NCI-H2196 (cell line): ENCODE measurements around the gene TNRC6A.
"Not testable (repeated sequence)": the region's sequence is repeated elsewhere in the genome, so short reads cannot be mapped to it uniquely, and the experiment has no call there.

ENCODE experiments used
- DNase-seq: peaks from one replicate; lab custom pipeline; 2025; ENCODE audit not compliant: unreplicated experiment; lab: John Stamatoyannopoulos, UW

The TNRC6A gene

DNA sequence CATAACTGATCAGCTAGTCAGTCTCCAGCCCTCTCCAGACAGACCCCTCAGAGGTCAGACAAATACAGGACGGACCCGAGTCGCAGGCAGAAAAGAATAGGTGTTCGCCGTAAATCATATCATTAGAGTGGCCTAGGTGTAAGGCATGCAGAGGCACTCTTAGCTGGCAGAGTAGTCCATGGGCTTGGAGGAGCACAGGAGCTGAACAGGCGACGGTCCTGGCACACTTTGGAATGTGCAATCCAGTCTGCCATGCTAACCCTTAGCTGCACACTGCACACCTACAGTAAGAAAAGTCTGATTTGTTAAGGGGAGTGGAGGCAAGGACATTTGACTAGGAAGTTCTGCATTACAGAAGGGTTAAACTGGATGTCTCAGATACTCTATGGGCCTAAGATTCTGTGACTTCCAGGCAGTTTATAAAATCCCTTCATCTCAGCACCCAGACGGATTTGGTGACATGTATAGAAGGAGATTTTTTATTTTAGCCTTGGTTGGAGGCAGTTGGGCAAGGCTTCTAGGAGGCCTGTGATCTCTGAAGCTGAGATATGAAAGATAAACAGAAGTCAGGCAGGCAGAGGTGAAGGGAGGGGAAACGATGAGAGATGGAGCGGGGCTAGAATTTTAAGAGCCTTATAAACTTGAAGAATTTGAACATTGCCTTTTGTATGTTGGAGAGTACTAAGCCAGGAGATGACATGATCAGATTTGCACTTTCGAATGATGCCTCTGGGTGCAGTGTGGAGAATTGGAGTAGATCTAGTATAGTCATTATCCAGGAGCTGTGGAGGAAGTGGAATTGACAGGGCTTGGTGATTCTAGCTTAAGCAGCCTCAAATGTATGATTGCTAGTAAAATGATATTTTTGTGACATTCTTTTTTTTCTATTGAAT, 81.7 kb downstream of the TNRC6A start:
- no peak for DNase-seq

DNA sequence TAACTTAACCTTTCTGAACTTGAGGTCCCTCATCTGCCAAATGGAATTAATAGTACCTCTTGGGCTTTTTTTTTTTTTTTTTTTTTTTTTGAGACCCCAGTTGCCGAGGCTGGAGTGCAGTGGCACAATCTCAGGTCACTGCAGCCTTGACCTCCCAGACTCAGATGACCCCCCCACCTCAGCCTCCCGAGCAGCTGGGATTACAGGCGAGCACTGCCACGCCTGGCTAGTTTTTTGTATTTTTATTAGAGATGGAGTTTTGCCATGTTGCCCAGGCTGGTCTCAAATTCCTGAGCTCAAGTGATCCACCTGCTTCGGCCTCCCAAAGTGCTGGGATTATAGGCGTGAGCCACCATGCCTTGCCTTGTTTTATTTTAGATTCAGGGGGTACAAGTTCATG, 83.4 kb downstream of the TNRC6A start:
- not testable (repeated sequence) for DNase-seq

DNA sequence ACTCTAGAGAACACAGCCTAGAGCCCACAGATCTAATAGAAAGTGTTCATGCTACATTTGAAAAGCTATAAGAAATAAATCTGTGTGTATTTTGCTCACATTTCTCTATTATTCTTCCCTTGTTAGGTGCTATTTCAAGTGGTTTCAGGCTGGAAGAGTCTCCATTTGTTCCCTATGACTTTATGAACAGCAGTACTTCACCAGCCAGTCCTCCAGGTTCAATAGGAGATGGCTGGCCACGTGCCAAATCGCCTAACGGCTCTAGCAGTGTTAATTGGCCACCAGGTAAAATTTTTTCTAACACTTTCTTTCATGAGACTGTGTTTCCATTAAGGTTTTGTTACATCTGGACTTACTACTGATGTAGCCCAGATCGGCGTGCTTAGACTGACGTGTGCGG, 85.6 kb downstream of the TNRC6A start:
- DNase-seq = peak; percentile 22

DNA sequence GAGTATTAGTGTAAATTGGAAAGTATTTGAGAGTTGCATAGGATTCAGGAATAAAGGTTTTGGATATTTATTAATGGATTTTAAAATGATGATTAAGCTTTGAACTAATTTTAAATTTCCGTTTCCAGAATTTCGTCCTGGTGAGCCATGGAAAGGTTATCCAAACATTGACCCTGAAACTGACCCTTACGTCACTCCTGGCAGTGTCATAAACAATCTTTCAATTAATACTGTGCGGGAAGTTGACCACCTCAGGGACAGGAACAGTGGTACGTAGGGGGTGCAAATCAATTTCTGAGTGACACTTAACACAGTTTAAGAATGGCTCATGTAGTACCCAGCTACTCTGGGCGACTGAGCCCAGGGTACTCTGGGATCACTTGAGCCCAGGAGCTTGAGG, 87.2 kb downstream of the TNRC6A start:
- no peak for DNase-seq

DNA sequence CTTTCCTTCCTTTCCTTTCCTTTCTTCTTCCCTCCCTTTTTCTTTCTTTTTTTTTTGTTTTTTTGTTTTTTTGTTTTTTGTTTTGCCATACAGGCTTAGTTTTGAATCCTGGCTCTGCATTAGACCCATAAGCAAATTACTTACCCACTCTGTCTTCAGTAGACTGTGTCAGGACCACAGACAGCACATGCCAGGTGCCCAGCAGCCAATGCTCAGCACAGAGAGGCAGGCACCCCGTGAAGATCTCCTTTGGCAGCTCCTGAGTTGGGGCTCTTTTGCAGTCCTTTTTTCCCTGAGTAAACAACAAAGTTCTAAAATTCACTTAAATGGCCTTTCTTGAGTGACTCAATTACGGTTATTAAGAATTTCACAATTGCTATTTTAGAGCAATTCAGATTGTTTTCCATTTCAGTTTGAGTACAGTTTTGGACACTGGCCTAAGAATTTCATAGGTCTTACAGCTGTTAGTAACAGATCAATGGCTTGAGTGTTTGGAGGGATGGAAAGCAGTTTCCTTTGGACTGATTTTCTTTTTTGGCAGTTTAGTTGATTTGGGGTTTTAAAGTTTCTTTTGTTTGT, 90.1 kb downstream of the TNRC6A start:
- DNase-seq = no peak

DNA sequence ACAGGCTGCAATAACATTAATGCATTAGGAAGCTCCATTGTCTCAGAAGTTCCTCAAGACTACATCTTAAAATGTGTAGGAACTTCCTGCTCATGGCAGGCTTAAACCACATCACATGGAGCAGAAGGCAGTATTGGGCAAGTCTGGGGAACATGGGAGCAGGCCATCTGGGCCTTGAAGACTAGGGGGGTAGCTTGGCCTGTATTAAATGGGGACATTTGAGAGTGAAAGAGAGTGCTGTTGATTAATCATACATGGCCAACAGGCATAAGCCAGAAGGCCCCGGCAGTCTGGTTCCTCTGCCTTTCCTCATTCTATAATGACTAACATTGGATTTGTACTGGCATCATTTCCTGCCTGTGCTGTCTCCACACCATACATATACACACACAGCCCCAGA, 91.1 kb downstream of the TNRC6A start:
- DNase-seq = no peak

DNA sequence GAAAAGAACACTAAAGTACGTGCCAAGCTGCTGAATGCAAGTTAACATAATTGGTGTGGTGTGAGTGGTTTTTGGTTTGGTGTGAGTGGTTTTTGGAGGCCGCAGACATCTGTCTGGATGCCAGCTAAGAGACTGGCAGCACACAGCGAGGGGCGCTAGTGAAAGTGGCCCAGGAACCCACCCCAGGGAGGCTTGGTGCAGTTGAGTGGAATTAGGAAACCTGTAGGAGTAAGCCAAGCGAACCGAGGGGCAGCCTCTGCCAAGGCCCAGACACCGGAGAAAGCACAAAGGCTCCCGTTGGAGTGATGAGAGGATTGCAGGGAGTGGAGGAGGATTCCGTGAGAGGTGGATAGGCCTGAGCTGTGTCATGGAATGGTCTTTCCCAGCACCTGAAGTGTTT, 91.7 kb downstream of the TNRC6A start:
- DNase-seq = no peak

DNA sequence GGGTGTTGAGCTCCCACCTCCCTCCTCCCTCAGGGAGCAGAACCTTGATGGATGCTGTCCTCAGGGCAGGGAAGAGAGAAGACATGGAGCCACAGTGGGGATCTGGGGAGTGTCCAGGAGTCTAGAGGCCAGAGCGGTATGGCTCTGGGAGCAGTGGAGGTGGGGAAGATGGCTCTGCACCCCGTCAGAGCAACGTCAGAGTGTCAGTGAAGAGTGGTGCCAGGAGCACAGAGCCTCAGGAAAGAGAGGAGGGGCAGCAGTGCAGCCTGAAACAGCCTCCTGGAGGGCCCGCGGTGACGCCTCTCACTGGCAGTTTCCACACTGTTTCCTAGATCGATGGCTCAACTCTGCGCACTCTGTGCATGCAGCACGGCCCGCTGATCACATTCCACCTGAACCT, 93.1 kb downstream of the TNRC6A start:
- DNase-seq = no peak

DNA sequence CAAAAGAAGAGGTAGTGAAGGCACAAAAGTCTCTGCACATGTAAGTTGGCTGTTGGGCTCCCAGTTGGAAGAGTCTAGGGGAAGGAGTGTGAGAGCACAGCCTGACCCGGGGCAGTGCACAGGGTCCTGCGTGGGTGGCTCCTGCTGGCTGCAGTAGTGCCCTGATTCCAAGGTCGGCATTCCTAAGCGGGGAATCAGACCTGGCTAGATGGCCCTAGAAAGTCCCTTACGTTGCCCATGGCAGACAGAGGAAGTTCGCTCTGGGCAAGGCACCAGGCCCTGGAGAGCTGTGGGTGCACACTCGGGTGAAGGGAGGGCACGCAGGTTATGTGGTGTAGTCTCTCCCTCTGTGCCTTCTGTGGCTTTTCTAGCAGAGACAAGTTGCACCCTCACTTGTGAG, 93.5 kb downstream of the TNRC6A start:
- no peak for DNase-seq

DNA sequence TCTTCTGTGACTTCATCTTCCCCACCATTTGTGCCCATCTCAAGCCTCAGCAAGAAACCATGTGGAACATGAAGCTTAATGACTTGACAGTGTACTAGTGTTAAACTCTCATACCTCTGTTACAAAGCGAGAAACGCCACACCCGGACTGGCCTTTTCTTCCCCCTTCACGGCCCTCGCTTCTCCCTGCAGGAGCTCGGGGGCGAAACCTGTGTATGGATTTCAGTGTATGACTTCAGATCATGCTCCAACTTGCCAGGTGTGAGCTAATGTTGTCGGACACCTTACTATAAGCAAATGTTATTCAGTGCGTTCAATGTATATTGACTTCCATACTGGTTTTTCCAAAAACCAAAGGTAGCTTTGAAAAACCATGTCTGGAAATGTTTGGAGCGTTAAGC, 96.2 kb downstream of the TNRC6A start:
- DNase-seq = no peak

DNA sequence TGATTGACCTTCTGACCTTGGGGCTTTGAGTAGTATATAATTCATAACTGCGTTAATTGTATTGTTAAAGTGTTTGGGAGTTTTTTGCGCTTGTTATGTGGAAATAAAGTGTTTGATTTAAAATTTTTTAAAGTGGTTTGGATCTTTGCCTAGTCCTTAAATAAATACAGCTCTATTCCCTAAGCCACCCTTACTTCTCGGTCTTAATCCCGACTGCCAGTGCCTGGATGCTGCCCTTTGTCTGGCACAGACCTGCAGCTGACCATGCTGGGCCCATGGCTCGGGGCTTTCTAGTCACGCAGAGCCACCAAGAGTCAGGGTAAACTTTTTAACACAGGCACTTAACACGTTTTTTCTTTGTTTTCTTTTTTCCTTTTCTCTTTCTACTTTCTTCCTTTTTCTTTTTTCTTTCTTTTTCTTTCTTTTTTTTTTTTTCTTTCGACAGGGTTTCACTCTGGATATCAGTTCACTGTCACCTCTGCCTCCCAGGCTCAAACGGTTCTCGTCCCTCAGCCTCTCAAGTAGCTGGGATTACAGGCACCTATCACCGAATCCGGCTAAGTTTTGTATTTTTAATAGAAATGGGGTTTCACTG, 96.7 kb downstream of the TNRC6A start:
- DNase-seq = no peak

DNA sequence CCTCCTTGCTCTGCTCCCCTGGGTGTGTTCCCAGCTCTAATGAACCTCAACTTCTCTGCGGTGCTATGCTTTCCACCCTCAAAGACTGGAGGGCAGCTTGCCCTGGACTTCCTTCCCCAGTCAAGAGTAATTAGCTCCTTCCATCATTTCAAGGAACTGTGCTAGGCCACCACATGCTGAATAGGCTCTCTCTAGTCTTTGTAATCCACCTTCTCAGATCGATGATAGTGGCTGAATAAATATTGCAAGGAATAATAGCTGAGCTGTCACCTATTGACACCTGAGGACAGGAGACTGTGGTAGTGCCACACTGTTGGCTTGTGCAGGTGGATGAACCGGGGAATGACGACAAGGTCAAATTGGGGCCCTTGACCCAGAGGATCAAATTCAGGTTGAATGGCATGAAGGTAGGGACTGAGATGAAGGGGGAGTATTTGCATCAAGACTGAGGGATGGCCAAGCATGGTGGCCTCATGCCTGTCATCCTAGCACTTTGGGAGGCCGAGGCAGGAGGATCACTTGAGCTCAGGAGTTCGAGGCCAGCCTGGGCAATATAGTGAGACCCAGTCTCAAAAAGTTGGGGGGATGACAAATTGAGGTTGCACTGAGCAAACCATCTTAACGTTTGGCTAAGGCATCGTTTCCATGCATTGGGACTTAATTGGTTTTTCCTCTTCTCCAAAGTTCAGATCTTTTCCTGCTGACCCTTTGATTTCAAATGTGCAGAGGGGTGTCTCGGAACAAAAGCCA, 97.5 kb downstream of the TNRC6A start:
- DNase-seq = no peak

DNA sequence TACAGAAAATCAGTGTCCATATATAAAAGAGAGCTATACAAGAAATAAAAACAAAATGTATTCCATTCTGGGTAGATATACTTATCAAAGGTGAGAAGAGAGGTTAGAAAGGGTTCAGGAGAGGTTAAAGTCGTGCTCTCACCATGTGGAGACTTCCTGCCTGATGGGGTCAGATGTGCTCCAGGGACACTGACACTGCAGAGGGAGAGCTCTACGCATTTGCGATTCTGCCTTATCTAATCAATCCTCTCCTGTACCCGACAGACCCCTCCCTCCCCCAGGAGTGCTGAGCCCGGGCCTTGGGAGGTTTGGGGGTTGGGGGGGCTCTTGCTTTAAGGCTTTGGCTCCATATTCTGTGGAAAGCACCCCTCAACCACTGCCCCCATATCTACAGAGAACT, 99.7 kb downstream of the TNRC6A start:
- DNase-seq = no peak

DNA sequence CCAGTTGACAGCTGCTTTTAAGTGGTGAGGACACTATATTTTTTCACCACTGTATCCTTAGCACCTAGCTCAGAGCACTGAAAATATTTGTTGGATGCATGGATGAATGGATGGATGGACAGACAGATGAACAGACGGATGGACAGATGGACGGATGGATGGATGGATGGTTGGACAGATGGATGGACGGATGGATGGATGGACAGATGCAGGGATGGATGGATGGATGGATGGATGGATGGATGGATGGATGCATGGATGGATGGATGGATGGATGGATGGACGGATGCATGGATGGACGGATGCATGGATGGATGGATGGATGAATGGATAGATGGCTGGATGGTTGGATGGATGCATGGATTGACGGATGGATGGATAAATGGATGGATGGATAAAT, 103.9 kb downstream of the TNRC6A start:
- no peak for DNase-seq

DNA sequence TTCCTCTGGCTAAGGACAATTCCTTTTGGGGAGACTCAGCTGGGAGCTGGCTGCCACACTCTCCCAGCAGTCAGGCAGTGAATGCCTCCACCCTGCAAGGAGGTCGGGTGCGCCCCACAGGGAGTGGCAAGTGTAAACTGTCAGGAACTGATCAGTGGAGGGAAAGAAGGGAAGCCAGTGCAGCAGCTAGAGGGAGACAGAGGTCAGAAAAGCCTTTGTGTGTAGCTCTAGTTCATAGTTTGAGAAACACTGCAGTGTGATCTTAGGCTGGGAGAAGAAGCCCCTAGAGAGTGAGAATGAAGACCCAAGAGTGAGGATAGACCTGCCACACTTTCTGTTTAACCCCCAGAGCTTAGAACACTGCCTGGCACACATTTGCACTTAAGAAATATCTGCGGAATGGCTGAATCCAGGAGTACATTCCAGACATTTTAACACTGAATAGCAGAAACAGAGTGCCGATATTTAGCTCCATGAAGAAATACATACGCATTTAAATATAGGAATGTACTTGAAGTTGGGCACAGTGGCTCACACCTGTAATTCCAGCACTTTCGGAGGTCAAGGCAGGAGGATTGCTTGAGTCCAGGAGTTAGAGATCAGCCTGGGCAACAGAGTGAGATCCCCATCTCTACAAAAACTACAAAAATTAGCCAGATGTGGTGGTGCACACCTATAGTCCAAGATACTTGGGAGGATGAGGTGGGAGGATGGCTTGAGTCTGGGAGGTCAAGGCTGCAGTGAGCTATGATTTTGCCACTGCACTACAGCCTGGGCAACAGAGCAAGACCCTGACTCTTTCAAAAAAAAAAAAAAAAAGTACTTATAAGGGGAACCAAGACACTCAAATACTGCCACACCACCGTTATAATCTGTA, 105.2 kb downstream of the TNRC6A start:
- peak; percentile 20 for DNase-seq

DNA sequence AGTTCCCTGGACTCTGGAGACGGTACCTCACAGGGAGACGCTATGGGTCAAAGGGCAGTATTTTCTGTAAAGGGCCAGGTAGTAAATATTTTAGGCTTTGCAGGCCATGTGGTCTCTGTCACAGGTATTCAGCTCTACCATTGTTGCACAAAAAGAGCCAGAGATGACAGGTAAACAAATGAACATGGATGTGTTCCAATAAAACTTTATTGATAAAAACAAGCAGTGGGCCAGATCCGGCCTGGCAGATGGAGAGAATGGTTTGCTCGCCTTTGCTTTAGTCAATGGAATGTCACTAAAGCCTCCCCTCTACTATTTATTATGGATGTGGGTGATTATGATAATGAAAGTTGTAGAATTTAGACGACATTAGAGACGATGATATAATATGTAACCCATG, 107.4 kb downstream of the TNRC6A start:
- no peak for DNase-seq

DNA sequence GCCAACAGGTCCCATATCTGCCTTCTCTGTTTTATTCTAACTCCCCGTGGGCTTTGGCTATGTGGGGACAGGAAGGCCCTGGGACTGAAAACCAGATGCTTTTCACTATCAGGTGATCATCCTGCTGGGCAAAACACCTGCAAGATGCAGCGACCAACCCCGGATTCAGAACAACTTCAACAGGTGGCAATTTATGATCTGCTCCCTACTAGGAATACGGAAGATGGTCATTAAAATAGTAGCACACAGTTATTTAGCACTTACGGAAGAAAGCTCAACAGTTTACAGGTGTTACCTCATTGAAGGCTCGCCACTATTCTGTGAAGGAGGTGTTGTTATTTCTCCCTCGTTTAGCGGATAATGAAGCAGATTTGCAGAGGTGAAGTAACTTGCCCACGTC, 108.5 kb downstream of the TNRC6A start:
- DNase-seq = no peak

DNA sequence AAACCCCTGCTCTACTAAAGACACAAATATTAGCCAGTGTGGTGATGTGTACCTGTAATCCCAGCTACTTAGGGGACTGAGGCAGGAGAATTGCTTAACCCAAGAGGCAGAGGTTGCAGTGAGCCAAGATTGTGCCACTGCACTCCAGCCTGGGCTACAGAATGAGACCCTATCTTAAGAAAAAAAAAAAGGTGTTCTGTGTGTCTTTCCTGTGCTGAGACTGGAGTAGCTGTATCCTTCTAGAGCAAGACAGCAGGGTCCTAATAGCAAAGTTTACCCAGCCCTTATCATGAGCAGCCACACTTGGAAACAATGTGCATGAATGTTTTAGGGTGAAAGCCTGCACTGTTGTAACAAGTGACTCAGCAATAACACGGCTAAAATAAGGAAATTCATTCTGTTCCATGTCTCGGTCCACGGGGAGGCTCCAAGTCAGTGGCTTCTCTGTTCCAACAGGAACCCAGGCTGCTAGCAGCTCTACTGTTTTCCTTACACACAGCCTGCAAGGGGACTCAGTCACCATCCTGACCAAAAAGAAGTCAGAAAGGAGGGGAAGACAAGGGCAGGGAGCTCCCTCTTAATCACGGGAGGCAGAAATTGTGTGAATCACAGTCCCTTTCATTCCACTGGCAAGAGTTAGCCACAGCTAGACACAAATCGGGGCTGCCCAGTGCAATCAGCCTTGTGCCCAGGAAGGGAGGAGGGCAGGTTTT, 109.3 kb downstream of the TNRC6A start:
- DNase-seq = no peak

DNA sequence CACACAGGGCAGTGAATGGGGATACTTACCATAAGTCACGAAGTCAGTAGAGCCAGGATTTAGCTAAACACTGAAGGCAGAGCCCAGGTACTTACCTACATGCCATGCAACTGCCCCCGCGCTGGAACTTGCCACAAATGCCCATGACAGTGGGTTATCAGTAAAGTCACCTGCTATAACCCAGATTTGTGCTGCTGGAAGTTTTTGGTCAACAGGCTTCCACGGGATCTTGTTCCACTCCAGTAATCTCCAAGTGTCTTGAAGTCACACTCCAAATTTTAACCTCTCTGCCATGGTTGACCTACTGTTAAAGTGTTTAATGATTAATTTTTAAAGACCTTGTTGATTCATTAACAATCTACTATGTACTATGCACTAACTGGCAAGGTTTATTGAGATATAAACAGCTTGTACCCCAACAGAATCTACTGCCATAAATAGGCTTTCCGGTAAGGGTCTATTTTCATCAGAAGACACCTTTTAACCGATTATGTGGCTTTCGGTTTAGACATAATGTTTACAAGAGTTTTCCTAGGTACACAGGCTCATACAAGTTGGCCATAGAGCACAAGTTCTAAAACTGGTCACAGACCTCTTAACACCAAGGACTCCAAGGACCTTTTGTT, 110.0 kb downstream of the TNRC6A start:
- DNase-seq = no peak

DNA sequence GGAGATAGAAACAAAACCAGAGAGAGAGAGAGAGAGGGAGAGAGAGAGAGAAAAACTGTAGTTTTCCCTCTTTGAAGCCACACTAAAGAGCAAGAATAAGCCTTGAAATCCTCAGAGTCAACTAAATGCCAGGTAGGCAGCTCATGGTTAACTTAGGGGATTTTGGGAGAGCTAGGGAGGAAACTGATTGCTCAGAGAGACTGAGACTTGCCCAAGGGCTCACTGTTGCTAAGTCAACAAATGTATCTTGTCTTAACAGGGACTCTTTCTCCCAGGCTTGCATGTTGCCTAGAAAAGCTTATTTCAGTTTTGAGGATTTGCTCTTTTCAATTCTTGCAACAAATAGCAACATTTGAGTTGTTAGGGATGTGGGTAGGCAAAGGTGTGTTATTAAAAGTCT, 111.8 kb downstream of the TNRC6A start:
- no peak for DNase-seq
